ENCODE measurements around the gene BTBD16. TPM values are rescaled to one million over a fixed set of nuclear protein-coding genes. Genes with fewer than 3 reads are reported as not detected.

BTBD16 gene
- total RNA-seq, 4 donors from 2014 or later: not detected

DNA sequence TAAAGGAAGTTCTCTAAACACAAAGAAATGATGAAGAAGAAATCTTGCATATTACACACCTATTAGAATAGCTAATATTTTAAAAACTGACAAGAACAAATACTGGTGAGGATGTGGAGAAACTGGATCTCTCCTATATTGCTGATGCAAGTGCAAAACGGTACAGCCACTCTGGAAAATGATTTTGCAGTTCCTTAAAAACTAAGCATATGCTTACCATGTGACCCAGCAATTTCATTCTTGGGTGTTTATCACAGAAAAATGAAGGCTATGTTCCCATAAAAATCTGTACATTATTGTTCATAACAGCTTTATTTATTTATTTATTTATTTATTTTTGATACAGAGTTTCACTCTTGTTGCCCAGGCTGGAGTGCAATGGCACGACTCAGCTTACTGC is 88.5 kb downstream of the BTBD16 start:
- DNase-seq: no peak
- H3K36me3 ChIP-seq: no peaks in the 10 kb centered on the region
- H3K9me3 ChIP-seq: no peaks in the 10 kb centered on the region
- 77 to 82% methylated on average over 2 of the region's 2 CpGs for WGBS, 2 donors
- peaks cover 0 to 36% (median 5%) of the 10 kb centered on the region in 3 donors for H3K4me1 ChIP-seq
- no peaks in the 10 kb centered on the region for H3K27me3 ChIP-seq
- H3K4me3 ChIP-seq: no peak overlapping the region
- intact Hi-C loops (cut with DNase I): no loop called here
- TF ChIP-seq, protein P1, sequence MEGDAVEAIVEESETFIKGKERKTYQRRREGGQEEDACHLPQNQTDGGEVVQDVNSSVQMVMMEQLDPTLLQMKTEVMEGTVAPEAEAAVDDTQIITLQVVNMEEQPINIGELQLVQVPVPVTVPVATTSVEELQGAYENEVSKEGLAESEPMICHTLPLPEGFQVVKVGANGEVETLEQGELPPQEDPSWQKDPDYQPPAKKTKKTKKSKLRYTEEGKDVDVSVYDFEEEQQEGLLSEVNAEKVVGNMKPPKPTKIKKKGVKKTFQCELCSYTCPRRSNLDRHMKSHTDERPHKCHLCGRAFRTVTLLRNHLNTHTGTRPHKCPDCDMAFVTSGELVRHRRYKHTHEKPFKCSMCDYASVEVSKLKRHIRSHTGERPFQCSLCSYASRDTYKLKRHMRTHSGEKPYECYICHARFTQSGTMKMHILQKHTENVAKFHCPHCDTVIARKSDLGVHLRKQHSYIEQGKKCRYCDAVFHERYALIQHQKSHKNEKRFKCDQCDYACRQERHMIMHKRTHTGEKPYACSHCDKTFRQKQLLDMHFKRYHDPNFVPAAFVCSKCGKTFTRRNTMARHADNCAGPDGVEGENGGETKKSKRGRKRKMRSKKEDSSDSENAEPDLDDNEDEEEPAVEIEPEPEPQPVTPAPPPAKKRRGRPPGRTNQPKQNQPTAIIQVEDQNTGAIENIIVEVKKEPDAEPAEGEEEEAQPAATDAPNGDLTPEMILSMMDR (IDR thresholded peaks at IDR 0.05): no peak
- TF ChIP-seq POLR2A (IDR thresholded peaks at IDR 0.05): no peak
- H3K27ac ChIP-seq: no peak overlapping the region

DNA sequence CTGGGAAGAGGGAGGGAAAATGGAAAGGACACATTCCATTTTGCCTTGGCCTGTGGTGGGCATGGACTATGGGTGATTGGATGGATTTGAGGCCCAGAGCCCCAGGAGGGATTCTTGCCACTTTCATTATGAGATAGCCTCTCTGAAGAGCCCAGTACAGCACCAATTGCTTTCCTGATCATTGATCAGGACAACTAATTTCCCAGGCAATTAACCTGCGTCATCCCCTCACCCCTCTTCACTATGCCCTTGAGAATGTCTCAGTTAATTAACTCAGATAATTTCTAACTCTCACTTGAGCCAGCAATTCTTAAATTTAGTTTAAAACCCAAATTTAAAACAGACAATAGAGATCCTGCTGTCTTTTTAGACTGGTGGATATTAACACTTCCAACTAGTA is 90.0 kb downstream of the BTBD16 start:
- Histone ChIP-seq H3K36me3 (no peaks in the 10 kb centered on the region), H3K27me3 (no peaks in the 10 kb centered on the region), H3K9me3 (no peaks in the 10 kb centered on the region), H3K4me1 (peaks cover 0 to 37% (median 5%) of the 10 kb centered on the region in 3 donors), H3K4me3 (no peak overlapping the region), H3K27ac (no peak overlapping the region)
- intact Hi-C loops (cut with DNase I): no loop called here
- no peak for TF ChIP-seq POLR2A (IDR thresholded peaks at IDR 0.05)
- TF ChIP-seq, protein P1 (IDR thresholded peaks at IDR 0.05): no peak
- 85 to 100% methylated on average over 1 of the region's 1 CpG for WGBS, 2 donors
- DNase-seq: no peak

DNA sequence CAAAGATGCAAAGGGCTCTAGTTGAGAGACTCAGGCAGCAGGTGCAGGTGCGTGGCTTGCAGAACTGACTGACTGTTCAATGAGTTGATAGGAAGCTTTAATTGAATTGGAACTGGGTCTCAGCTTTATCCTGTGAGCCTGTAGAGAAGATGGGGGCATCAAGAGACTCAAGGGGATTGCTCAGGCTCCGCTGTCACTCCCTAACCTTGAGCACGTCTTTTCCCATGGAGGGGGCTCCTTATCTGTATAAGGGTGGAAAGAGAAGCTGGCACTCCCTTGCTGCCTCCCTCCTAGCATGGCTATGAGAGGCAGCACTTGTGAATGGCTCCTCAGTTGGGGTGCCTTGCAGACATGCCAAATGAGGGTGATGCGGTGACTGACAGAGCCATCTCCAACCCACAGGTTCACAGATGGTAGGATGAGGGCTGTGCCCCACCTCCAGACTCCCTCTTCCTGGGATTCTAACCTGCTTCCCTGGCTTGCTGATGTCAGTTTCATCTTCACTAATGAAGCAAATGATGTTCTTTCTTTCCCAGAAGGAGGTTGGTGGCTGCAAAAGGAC is 91.0 kb downstream of the BTBD16 start:
- Histone ChIP-seq H3K4me3 (no peak overlapping the region), H3K27me3 (no peaks in the 10 kb centered on the region), H3K27ac (no peak overlapping the region), H3K36me3 (no peaks in the 10 kb centered on the region), H3K9me3 (no peaks in the 10 kb centered on the region), H3K4me1 (peaks cover 0 to 37% (median 5%) of the 10 kb centered on the region in 3 donors)
- no peak for TF ChIP-seq POLR2A (IDR thresholded peaks at IDR 0.05)
- TF ChIP-seq, protein P1 (IDR thresholded peaks at IDR 0.05): no peak
- intact Hi-C loops (cut with DNase I): no loop called here
- 87 to 90% methylated on average over 3 of the region's 4 CpGs for WGBS, 2 donors
- DNase-seq: no peak

DNA sequence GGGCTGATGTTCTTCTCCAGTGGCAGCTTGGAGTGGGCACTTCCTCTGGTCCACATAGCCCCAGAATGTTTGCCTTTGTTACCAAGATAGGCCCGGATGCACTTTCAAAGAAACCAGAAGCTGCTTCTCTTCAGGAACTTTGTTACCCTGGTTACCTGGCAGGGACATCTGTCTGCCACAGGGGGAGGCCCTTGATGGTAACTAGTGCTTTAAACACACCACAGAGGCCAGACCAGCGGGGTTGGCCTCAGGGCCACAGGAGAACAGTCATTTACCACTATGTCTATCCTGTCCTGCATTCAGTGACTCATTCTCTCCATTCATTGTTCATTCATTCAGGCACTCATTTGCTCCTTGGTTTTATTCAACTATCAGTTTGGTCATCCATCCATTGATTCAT is 91.5 kb downstream of the BTBD16 start:
- peaks cover 0 to 37% (median 5%) of the 10 kb centered on the region in 3 donors for H3K4me1 ChIP-seq
- H3K4me3 ChIP-seq: no peak overlapping the region
- no peaks in the 10 kb centered on the region for H3K9me3 ChIP-seq
- TF ChIP-seq POLR2A (IDR thresholded peaks at IDR 0.05): no peak
- TF ChIP-seq, protein P1 (IDR thresholded peaks at IDR 0.05): no peak
- no peaks in the 10 kb centered on the region for H3K27me3 ChIP-seq
- DNase-seq: no peak
- 20 to 43% methylated on average over 1 of the region's 2 CpGs for WGBS, 2 donors
- intact Hi-C loops (cut with DNase I): no loop called here
- no peak overlapping the region for H3K27ac ChIP-seq
- no peaks in the 10 kb centered on the region for H3K36me3 ChIP-seq

DNA sequence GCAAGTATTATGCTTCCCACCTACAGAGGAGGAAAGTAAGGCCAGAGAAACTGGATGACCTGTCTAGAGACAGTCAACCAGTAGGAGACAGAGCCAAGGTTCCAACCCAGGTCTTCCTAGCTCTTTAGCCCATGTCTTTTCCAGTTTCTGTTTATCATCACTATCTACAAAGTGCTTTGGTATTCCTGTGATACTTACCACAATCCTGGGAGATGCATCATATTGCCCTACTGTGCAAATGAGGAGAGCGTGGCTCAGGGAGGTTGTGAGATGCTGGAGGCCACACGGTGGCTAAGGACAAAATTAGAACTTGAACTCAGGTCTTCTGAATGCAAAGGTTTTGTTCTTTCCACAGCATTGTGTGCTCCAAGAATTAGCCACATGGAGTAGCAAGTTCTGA is 92.2 kb downstream of the BTBD16 start:
- WGBS, 2 donors: 39 to 46% methylated on average over 2 of the region's 2 CpGs
- no peak for DNase-seq
- Histone ChIP-seq H3K4me3 (no peak overlapping the region), H3K9me3 (no peaks in the 10 kb centered on the region), H3K36me3 (no peaks in the 10 kb centered on the region), H3K27me3 (no peaks in the 10 kb centered on the region), H3K27ac (peak overlapping the region in 3 of 4 donors; percentile 68 to 81 (median 70)), H3K4me1 (peaks cover 0 to 40% (median 5%) of the 10 kb centered on the region in 3 donors)
- intact Hi-C loops (cut with DNase I): no loop called here
- TF ChIP-seq, protein P1 (IDR thresholded peaks at IDR 0.05): no peak
- TF ChIP-seq POLR2A (IDR thresholded peaks at IDR 0.05): no peak
